PC-9 (cell line): ENCODE measurements around the gene TTC27. TPM values are rescaled to one million over a fixed set of nuclear protein-coding genes. Genes with fewer than 3 reads are reported as not detected.

Experiments
- BruUV-seq: library from RNA; stranded (reverse); fragments of 400-500 nt; replicated peaks from 2 replicates; lab custom pipeline; 2021; lab: Mats Ljungman, UMichigan
- CTCF ChIA-PET: fragments of 300-600 bp; sonication (Branson Sonifier 250); formaldehyde crosslinking; loops from one replicate; lab custom pipeline; 2022; ENCODE audit warnings: antibody characterized with exemption; lab: Charles Lee
- POLR2A ChIA-PET: fragments of 300-600 bp; sonication (Branson Sonifier 250); formaldehyde crosslinking; loops from one replicate; lab custom pipeline; 2022; ENCODE audit warnings: antibody characterized with exemption; ENCODE audit not compliant: unreplicated experiment; lab: Charles Lee
- DNase-seq, 2 experiments: peaks; one replicate each; pipeline versions ENCODE4 v3.0.0 to v3.0.0-alpha.2; 2015 to 2022; ENCODE audit warnings: mixed read lengths in 1 of 2
- H2AFZ ChIP-seq: fragments of 200-600 bp; sonication (generic); 2 replicates; pipeline ENCODE4 v1.8.1; 2017; ENCODE audit warnings: antibody characterized with exemption
- H3F3A ChIP-seq: fragments of 200-600 bp; sonication (generic); 2 replicates; pipeline ENCODE4 v1.8.1; 2017; ENCODE audit warnings: antibody characterized with exemption, mild to moderate bottlenecking, low read depth; ENCODE audit not compliant: insufficient read depth
- H3K27ac ChIP-seq: fragments of 200-600 bp; sonication (generic); 2 replicates; pipeline ENCODE4 v1.6.1; 2016; ENCODE audit warnings: mixed run types
- H3K27me3 ChIP-seq: fragments of 200-600 bp; sonication (generic); 2 replicates; pipeline ENCODE4 v1.6.1; 2016; ENCODE audit warnings: low read depth, mixed run types; ENCODE audit not compliant: insufficient read depth
- H3K36me3 ChIP-seq: fragments of 200-600 bp; sonication (generic); 2 replicates; pipeline ENCODE4 v1.6.1; 2016; ENCODE audit warnings: low read depth, mixed run types
- H3K4me1 ChIP-seq: fragments of 200-600 bp; sonication (generic); replicated peaks from 2 replicates; pipeline ENCODE4 v1.6.1; 2016; ENCODE audit warnings: mixed run types; ENCODE audit not compliant: insufficient read depth
- H3K4me2 ChIP-seq: fragments of 200-600 bp; sonication (generic); 2 replicates; pipeline ENCODE4 v1.6.1; 2017; ENCODE audit warnings: mixed run types
- H3K4me3 ChIP-seq: fragments of 200-600 bp; sonication (generic); 2 replicates; pipeline ENCODE4 v1.6.1; 2016; ENCODE audit warnings: mixed run types
- H3K79me2 ChIP-seq: fragments of 200-600 bp; sonication (generic); 2 replicates; pipeline ENCODE4 v1.6.1; 2017; ENCODE audit warnings: low read depth, mixed run types
- H3K9me2 ChIP-seq: fragments of 200-600 bp; sonication (generic); 2 replicates; pipeline ENCODE4 v1.8.1; 2017; ENCODE audit warnings: mild to moderate bottlenecking; ENCODE audit not compliant: insufficient read depth
- H3K9me3 ChIP-seq: fragments of 200-600 bp; sonication (generic); 2 replicates; pipeline ENCODE4 v1.8.1; 2016; ENCODE audit warnings: low read depth; ENCODE audit not compliant: insufficient read depth
- H4K20me1 ChIP-seq: fragments of 200-600 bp; sonication (generic); 2 replicates; pipeline ENCODE4 v1.8.1; 2017; ENCODE audit not compliant: insufficient read depth
- EZH2 ChIP-seq: fragments of 200-600 bp; sonication (generic); IDR thresholded peaks from 2 replicates; pipeline ENCODE4 v1.8.0; 2017; ENCODE audit warnings: antibody characterized with exemption, low read depth
- intact Hi-C: fragments of 100-400 bp; cut with micrococcal nuclease; formaldehyde crosslinking; loops from one replicate; pipeline ENCODE4 v1.10.0; 2022; ENCODE audit not compliant: unreplicated experiment
- total RNA-seq: library from RNA; stranded (reverse); gene quantifications from 2 replicates; pipeline ENCODE4 v1.2.3, GENCODE V29; 2021
- TF ChIP-seq, protein P1 (sequence below): fragments of 200-600 bp; sonication (generic); conservative IDR thresholded peaks from 2 replicates; pipeline ENCODE4 v1.6.1; 2017; ENCODE audit warnings: mixed run types, antibody characterized with exemption, mild to moderate bottlenecking, moderate library complexity

Gene TTC27
- total RNA-seq, 1 experiment from 2014 or later, result 12.8 TPM

DNA sequence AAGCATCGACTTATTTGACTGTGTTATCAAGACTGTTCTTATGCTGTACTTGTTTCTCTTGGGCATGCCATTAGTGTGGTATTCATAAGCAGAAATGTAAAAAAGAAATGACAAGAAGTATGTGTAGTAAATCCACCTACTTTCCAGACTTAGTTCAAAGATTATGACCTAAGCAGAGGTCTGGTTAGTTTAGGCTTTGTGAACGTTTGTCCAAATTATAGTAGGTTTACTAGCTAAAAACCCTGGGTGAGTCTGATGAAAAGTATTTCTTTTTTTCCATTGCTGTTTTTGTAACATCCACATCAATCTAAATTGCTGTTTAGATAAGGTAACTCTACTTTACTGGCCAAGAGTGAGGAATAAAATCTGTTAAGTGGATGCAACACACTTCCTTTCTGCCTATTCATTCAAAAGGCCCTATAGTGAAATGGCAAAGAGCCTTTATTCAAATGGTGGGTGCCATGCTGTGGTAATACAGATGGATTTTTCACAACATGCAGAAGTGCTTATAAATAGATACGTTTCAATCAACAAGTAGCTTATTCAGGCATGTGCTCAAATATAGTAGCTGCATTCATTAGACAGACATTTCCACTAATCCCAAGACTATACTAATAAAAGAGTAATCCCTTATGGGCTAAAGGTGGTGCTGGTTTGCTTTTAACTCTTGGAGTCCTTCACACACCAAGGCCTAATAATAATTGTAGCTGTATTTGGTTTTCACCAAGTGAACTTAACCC is 196.4 kb downstream of the TTC27 start:
- TF ChIP-seq, protein P1, sequence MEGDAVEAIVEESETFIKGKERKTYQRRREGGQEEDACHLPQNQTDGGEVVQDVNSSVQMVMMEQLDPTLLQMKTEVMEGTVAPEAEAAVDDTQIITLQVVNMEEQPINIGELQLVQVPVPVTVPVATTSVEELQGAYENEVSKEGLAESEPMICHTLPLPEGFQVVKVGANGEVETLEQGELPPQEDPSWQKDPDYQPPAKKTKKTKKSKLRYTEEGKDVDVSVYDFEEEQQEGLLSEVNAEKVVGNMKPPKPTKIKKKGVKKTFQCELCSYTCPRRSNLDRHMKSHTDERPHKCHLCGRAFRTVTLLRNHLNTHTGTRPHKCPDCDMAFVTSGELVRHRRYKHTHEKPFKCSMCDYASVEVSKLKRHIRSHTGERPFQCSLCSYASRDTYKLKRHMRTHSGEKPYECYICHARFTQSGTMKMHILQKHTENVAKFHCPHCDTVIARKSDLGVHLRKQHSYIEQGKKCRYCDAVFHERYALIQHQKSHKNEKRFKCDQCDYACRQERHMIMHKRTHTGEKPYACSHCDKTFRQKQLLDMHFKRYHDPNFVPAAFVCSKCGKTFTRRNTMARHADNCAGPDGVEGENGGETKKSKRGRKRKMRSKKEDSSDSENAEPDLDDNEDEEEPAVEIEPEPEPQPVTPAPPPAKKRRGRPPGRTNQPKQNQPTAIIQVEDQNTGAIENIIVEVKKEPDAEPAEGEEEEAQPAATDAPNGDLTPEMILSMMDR, result no peak
- TF ChIP-seq EZH2, result no peak
- intact Hi-C loops, result no loop called here
- ChIA-PET CTCF (no interaction called here), POLR2A (no interaction called here)
- H2AFZ ChIP-seq, result no peak overlapping the region
- no peaks in the 10 kb centered on the region for H3K27me3 ChIP-seq
- H3K4me3 ChIP-seq, result no peak overlapping the region
- BruUV-seq, result no TSS peak
- DNase-seq, result no peak
- no peaks in the 10 kb centered on the region for H4K20me1 ChIP-seq
- no peaks in the 10 kb centered on the region for H3K36me3 ChIP-seq
- no peak overlapping the region for H3K27ac ChIP-seq
- H3K4me1 ChIP-seq, result no peaks in the 10 kb centered on the region
- no peaks in the 10 kb centered on the region for H3F3A ChIP-seq
- no peaks in the 10 kb centered on the region for H3K79me2 ChIP-seq
- no peaks in the 10 kb centered on the region for H3K9me2 ChIP-seq
- H3K9me3 ChIP-seq, result no peaks in the 10 kb centered on the region
- H3K4me2 ChIP-seq, result no peak overlapping the region

DNA sequence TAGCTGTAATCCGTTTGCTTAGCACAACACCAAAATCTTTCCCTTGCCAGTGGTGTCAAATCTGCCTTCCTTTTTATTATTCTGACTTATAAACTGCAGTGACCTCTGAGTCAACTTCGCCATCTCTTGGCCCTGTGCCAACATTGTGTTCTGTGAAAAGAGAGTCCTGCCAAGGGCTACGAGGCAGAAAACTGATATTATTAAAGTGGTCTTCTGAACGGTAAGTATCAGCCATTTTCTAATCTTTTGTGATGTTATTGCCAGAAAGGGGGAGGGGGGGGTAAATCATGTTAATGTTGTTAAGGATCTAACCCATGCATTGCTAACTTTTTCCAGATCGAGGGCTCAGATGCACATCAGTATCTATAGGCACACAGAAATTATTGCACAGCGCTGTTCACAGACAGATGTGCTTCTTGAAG is 197.5 kb downstream of the TTC27 start:
- no peaks in the 10 kb centered on the region for H3F3A ChIP-seq
- H3K4me3 ChIP-seq, result no peak overlapping the region
- CTCF ChIA-PET, result no interaction called here
- DNase-seq, result no peak
- no peaks in the 10 kb centered on the region for H4K20me1 ChIP-seq
- BruUV-seq, result no TSS peak
- no peak overlapping the region for H3K4me2 ChIP-seq
- H3K27me3 ChIP-seq, result no peaks in the 10 kb centered on the region
- H3K27ac ChIP-seq, result no peak overlapping the region
- intact Hi-C loops, result no loop called here
- TF ChIP-seq EZH2, result no peak
- TF ChIP-seq, protein P1, result no peak
- H3K36me3 ChIP-seq, result no peaks in the 10 kb centered on the region
- H3K9me2 ChIP-seq, result no peaks in the 10 kb centered on the region
- no peaks in the 10 kb centered on the region for H3K79me2 ChIP-seq
- POLR2A ChIA-PET, result no interaction called here
- H2AFZ ChIP-seq, result no peak overlapping the region
- no peaks in the 10 kb centered on the region for H3K9me3 ChIP-seq
- H3K4me1 ChIP-seq, result no peaks in the 10 kb centered on the region

DNA sequence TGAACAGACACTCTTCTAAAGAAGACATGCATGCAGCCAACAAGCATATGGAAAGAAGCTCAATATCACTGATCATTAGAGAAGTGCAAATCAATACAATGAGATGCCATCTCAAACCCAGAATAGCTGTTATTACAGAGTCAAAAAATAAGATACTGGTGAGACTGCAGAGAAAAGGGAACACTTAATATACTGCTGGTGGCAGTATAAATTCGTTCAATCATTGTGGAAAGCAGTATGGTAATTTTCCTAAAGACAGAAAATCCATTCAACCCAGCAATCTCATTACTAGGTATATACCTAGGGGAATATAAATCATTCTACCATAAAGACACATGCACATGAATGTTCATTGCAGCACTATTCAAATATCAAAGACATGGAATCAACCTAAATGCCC is 202.3 kb downstream of the TTC27 start:
- no peak for DNase-seq
- ChIA-PET POLR2A (no interaction called here), CTCF (no interaction called here)
- no peak overlapping the region for H3K4me3 ChIP-seq
- H3K9me2 ChIP-seq, result no peaks in the 10 kb centered on the region
- H3K79me2 ChIP-seq, result no peaks in the 10 kb centered on the region
- H4K20me1 ChIP-seq, result no peaks in the 10 kb centered on the region
- H3K4me2 ChIP-seq, result no peak overlapping the region
- intact Hi-C loops, result no loop called here
- H2AFZ ChIP-seq, result no peak overlapping the region
- TF ChIP-seq, protein P1, result no peak
- no peak for TF ChIP-seq EZH2
- no peaks in the 10 kb centered on the region for H3K27me3 ChIP-seq
- no peak overlapping the region for H3K27ac ChIP-seq
- H3K36me3 ChIP-seq, result no peaks in the 10 kb centered on the region
- H3K4me1 ChIP-seq, result no peaks in the 10 kb centered on the region
- H3F3A ChIP-seq, result no peaks in the 10 kb centered on the region
- no peaks in the 10 kb centered on the region for H3K9me3 ChIP-seq
- no TSS peak for BruUV-seq
